GM21423 (cell line): Measurements from ENCODE around the gene SHROOM1.

Experiments used
- ATAC-seq: cut with Tn5 transposase; IDR thresholded peaks from one replicate; pipeline ENCODE4 v1.9.1; 2021; ENCODE audit warnings: mild to moderate bottlenecking, moderate library complexity; ENCODE audit not compliant: unreplicated experiment

SHROOM1 gene

DNA sequence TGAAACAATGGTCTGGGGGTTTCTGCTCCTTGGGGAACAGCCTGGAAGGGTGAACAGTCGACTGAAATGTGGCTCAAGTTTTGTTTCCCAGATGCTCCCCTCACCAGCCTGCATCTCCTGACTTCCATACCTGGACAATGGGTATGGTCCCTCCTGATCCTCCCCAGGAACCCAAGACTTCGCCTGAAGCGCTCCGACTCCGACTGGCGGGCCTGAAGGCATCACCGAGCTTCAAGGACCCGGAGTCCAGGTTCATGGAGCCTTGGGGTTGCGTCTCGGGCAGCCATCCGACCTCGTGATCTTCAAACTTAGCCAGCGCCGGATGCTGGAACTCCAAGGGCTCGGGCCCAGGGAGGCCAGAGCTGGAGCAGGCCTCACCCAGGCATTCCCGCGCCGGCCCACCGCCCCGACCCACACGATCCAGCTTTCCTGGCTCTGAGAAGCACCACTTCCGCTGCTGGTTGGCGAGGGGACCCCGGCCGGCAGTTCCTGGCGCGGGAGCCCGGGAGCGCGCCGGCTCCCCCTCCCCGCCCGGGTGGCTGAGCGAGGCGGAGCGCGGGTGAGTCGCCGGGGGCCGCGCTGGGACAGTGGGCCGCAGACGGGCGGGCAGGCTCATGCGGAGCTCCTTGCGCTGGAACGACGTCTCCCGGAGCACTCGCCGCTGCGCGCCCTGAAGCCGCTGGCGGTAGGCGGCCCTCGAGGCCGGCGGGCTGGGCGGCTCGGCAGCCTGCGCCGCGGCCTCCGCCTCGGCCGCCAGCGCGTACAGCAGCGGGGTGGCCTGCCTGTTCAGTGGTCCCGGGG lies 5.2 kb downstream of the SHROOM1 start:
- no peak for ATAC-seq

- no peak for ATAC-seq
Measured at GRCh38 chr5:132824426-132824825, 6.0 kb downstream of the SHROOM1 start.

GRCh38 chr5:132823481-132824050 lies 6.9 kb downstream of the SHROOM1 start:
- ATAC-seq: no peak

DNA sequence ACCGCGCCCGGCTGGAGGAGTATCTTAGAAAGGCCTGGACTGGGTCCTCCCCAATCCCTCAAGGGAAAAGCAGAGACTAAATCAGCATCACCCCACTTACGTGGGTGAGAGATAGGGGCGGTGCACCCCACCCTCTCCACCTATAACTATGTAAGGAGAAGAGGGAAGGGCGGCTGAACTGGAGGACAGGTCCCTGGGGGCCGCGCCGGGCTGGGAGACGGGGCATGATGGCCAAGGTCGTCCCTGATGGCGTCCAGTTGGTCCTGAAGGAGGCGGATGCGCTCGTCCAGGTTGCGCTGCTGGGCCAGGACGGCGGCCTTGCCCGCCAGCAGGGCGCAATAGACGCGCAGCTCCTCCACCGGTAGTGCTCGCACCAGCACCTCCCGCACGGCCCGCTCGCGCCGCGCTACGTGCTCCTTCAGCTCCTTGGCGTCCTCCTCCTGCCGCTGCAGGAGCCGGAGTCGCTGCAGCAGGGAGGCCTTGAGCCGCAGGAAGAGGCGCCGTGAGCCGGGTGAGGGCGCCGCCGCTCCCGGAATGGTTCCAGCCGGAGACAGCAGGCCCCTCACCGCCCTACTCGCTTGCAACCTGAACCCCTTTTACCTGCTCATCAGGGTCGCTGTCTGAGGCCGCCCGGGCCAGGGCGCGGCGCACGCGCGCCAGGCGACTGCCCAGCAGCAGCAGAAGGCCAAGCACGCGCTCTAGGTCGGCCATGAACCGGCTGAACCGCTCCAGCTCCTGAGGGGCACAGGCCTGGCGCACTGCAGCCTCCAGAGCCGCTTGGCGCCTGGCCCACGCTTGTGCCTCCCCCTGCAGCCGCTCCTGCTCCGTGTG lies 7.6 kb downstream of the SHROOM1 start:
- no peak for ATAC-seq

GRCh38 chr5:132821791-132822190 lies 8.7 kb downstream of the SHROOM1 start:
- no peak for ATAC-seq

GRCh38 chr5:132821350-132821749 lies 9.1 kb downstream of the SHROOM1 start:
- no peak for ATAC-seq

DNA sequence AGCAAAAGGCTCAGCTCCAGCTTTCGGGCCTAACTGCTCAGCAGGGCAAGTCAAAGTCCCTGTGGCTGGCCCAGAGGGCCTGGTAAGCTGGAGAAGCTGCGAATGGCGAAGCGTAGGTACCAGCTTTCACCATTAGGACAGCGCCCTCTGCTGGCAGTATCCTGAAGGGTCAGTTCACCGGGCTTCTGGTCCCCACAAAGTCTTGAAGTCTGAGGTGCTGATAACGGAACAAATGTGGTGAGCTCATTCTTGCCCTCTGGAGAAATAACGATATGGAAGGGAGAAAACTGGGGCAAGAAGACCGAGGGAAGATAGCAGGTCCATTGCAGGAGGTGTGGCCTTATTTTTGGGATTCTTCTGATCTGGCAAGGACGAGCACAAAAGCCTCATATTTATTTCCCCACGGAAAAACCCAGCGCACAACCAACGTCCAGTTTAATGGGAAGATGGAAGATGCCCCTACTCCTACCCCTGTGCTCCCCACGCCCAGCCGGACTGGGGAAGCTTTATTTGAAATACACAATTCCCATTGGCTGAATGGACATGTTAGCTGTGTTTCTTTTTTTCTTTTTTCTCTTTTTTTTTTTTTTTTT lies 10.2 kb downstream of the SHROOM1 start:
- peak; percentile 60 for ATAC-seq

DNA sequence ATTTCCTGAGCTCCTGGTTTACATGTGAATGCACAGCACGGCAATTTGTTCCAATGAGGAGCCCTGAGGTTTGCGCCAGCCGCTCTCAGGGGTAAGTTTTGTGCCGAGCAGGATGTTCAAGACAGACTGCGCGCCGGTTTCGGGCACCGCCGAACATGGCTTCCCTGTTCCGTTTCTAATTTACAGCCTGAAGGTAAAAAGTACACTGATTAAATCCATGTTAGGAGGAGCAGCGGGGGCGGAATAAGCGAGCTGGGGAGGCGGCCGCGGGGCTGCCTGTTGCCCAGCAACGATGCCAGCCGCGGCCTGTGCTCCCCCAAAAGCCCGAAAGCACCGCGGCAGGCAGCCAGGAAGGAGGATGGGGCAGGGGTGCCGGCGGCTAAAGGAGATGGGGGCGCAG lies 11.0 kb downstream of the SHROOM1 start:
- ATAC-seq: no peak

- ATAC-seq: no peak
Measured at GRCh38 chr5:132817011-132817410, 13.4 kb downstream of the SHROOM1 start.

DNA sequence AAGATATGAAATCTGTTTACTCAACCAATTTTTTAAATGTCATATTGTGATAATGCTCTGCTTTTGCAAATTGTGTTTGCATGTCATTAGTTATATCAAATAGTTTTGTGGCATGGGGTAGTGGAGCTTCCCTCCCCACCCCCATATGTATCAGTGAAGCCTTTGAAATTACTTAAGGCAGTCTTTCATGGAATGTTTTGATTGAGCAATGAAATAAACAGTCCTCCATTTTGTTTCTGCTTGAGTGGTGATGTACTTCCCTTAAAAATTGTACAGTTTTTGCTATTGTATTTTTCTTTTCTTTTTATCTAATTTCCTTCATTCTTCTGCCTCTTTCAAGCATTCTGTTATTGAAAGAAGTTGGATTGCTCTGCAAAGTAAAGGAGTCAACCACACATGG lies 13.9 kb downstream of the SHROOM1 start:
- no peak for ATAC-seq

- ATAC-seq: no peak
Measured at GRCh38 chr5:132816083-132816482, 14.4 kb downstream of the SHROOM1 start.

- ATAC-seq: no peak
Measured at GRCh38 chr5:132815454-132815853, 15.0 kb downstream of the SHROOM1 start.

DNA sequence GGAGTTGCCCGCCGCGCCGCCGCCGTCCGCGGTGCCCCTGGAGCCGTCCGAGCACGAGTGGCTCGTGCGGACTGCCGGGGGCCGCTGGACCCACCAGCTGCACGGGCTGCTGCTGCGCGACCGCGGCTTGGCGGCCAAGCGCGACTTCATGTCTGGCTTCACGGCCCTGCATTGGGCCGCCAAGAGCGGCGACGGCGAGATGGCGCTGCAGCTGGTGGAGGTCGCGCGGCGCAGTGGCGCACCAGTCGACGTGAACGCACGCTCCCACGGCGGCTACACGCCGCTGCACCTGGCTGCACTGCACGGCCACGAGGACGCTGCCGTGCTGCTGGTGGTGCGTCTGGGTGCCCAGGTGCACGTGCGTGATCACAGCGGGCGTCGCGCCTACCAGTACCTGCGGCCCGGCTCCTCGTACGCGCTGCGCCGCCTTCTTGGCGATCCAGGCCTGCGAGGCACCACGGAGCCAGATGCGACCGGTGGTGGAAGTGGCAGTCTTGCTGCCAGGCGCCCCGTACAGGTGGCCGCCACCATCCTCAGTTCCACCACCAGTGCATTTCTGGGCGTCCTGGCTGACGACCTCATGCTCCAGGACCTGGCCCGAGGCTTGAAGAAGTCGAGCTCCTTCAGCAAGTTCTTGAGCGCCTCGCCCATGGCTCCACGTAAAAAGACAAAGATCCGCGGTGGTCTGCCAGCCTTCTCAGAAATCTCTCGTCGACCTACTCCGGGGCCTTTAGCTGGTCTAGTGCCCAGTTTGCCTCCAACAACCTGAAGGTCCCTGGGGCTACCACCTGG lies 15.7 kb downstream of the SHROOM1 start:
- no peak for ATAC-seq

DNA sequence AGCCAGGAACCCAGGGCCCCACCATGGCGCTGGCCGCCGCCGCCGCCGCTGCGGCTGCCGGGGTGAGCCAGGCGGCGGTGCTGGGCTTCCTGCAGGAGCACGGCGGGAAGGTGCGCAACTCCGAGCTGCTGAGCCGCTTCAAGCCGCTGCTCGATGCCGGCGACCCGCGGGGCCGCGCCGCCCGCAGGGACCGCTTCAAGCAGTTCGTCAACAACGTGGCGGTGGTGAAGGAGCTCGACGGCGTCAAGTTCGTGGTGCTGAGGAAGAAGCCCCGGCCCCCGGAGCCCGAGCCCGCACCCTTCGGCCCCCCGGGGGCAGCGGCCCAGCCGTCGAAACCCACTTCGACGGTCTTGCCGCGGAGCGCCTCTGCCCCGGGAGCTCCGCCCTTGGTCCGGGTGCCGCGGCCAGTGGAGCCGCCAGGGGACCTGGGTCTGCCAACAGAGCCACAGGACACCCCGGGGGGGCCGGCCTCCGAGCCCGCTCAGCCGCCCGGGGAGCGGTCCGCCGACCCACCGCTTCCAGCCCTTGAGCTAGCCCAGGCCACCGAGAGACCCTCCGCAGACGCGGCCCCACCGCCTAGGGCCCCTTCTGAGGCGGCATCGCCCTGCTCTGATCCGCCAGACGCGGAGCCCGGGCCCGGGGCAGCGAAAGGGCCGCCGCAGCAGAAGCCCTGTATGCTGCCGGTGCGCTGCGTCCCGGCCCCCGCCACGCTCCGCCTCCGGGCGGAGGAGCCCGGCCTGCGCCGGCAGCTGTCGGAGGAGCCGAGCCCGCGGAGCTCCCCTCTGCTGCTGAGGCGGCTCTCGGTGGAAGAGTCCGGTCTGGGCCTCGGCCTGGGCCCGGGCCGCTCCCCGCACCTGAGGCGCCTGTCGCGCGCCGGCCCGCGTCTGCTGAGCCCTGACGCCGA lies 16.6 kb downstream of the SHROOM1 start:
- ATAC-seq: no peak

GRCh38 chr5:132812781-132813598 lies 17.5 kb downstream of the SHROOM1 start, which contains the start of gene SOWAHA:
TSS of gene SOWAHA (plus strand) at chr5:132813302. CDS start at chr5:132813622, 320 bp downstream.
- no peak for ATAC-seq

GRCh38 chr5:132812123-132812765 lies 18.2 kb downstream of the SHROOM1 start:
- no peak for ATAC-seq

DNA sequence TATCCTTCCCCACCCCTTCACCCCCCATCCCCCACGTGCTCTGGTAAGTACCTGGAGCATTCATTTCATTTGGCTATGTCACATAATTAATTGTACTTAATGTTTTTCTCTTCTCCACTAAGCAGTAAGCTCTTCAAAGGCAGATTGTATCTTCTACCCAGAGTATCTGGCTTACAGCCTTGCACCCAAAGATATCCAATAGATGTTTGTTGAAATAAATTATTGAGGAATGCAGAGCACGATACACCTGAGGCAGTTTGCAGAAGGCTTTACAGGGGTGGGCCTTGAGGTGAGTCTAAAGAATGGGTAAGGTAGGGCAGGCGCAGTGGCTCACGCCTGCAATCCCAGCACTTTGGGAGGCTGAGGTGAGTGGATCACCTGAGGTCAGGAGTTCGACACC lies 19.8 kb downstream of the SHROOM1 start:
- ATAC-seq: no peak

- ATAC-seq: no peak
Measured at GRCh38 chr5:132808866-132809265, 21.6 kb downstream of the SHROOM1 start.
